ENCODE measurements around the gene CD40. TPM values are rescaled to one million over a fixed set of nuclear protein-coding genes. Genes with fewer than 3 reads are reported as not detected.

CD40 gene
- 3.5 to 5.2 TPM (median 4.3 TPM) in 5 replicates for total RNA-seq (2022; extraction: Qiagen RNA extraction)

GRCh38 chr20:46117704-46118467 lies at the start of gene CD40:
Gene CD40, plus strand, starts transcription at chr20:46118314. Its CDS starts 30 bp downstream, at chr20:46118344.

GRCh38 chr20:46089417-46090388 lies 28.4 kb upstream of the CD40 start, which contains the start of gene NCOA5:
Gene NCOA5, minus strand, starts transcription at chr20:46089962. Its CDS starts 10,538 bp downstream, at chr20:46079424.

Other genes starting within 250 kb of the CD40 start
- 4.9 to 5.9 TPM (median 5.8 TPM) in 5 replicates for gene ZSWIM1, start 237.1 kb upstream of the CD40 start, total RNA-seq (2022; extraction: Qiagen RNA extraction)
- 0.23 to 0.48 TPM (median 0.30 TPM) in 5 replicates for gene SPATA25, start 230.7 kb upstream of the CD40 start, total RNA-seq (2022; extraction: Qiagen RNA extraction)
- 0.61 to 1.1 TPM (median 0.96 TPM) in 5 replicates for gene NEURL2, start 227.1 kb upstream of the CD40 start, total RNA-seq (2022; extraction: Qiagen RNA extraction)
- gene CTSA, start 227.0 kb upstream of the CD40 start, total RNA-seq (2022; extraction: Qiagen RNA extraction): 91.5 to 122 TPM (median 109 TPM) in 5 replicates
- gene PLTP, start 206.2 kb upstream of the CD40 start, total RNA-seq (2022; extraction: Qiagen RNA extraction): 1.4 to 2.0 TPM (median 1.7 TPM) in 5 replicates
- gene PCIF1, start 183.6 kb upstream of the CD40 start, total RNA-seq (2022; extraction: Qiagen RNA extraction): 28.6 to 37.2 TPM (median 33.6 TPM) in 5 replicates
- 6.6 to 9.5 TPM (median 8.6 TPM) in 5 replicates for gene ZNF335, start 146.1 kb upstream of the CD40 start, total RNA-seq (2022; extraction: Qiagen RNA extraction)
- gene MMP9, start 109.4 kb upstream of the CD40 start, total RNA-seq (2022; extraction: Qiagen RNA extraction): 0.19 to 0.52 TPM (median 0.44 TPM) in 5 replicates
- 10.9 to 19.3 TPM (median 13.7 TPM) in 5 replicates for gene SLC12A5, start 89.1 kb upstream of the CD40 start, total RNA-seq (2022; extraction: Qiagen RNA extraction)
- gene NCOA5, start 28.4 kb upstream of the CD40 start, total RNA-seq (2022; extraction: Qiagen RNA extraction): 18.3 to 22.3 TPM (median 20.4 TPM) in 5 replicates
- 0.02 to 0.10 TPM (median 0.03 TPM) in 4 of 5 replicates, not detected in the other for gene CDH22, start 190.2 kb downstream of the CD40 start, total RNA-seq (2022; extraction: Qiagen RNA extraction)